ENCODE measurements around the gene EHD3. TPM values are rescaled to one million over a fixed set of nuclear protein-coding genes. Genes with fewer than 3 reads are reported as not detected.

Gene EHD3
- total and polyA plus RNA-seq, 4 donors = 7.2 to 20.2 (median 13.2) TPM

DNA sequence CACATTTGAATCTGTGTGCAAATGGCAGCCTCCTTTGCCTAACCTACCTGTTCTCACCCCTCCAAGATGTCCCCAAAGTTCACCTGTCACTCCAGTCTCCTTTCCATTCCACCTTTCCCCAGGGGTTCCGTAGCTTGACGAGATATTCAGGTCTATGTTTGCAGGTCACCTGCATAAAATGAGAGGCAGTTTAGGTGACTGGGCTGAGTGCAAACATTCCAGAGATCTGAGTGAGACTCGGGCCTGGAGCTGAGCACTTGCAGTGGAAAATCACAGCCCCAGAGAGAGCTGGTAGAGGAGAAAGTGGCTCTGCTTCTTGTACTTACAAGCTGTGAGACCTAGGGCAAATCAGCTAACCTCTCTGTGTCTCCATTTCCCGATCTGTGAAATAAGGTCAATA, 36.8 kb upstream of the EHD3 start:
- DNase-seq (ENCODE audit: low spot score) = no peak
- Histone ChIP-seq H3K4me3 (ENCODE audit: low read depth in 1 of 3, low read length in 3 of 3) (no peak overlapping the region), H3K9ac (ENCODE audit: low read depth in 1 of 2, low read length in 2 of 2) (no peak overlapping the region), H3K36me3 (ENCODE audit: control insufficient read depth in 4 of 4, insufficient read depth in 3 of 4, low read depth in 1 of 4, low read length in 3 of 4) (no peaks in the 10 kb centered on the region), H3K4me1 (ENCODE audit: control insufficient read depth in 4 of 4, insufficient read depth in 4 of 4, low read length in 3 of 4) (no peaks in the 10 kb centered on the region), H3K9me3 (ENCODE audit: control insufficient read depth in 4 of 4, low read length in 3 of 4) (no peaks in the 10 kb centered on the region), H3K27me3 (ENCODE audit: control insufficient read depth in 4 of 4, insufficient read depth in 4 of 4, low read length in 3 of 4) (no peaks in the 10 kb centered on the region), H3K27ac (ENCODE audit: low read depth in 1 of 2, low read length in 2 of 2) (no peak overlapping the region)
- TF ChIP-seq FOXA1 (IDR thresholded peaks at IDR 0.05) (no peak), SP1 (IDR thresholded peaks at IDR 0.05) (no peak), GABPA (IDR thresholded peaks at IDR 0.05 in 1 of 2, conservative IDR thresholded peaks at IDR 0.05 in 1 of 2) (no peak), TAF1 (conservative IDR thresholded peaks at IDR 0.05) (no peak), NR2F2 (IDR thresholded peaks at IDR 0.05) (no peak), RAD21 (IDR thresholded peaks at IDR 0.05) (no peak), YY1 (IDR thresholded peaks at IDR 0.05) (no peak)
- WGBS = 82% methylated on average over 4 of the region's 4 CpGs

DNA sequence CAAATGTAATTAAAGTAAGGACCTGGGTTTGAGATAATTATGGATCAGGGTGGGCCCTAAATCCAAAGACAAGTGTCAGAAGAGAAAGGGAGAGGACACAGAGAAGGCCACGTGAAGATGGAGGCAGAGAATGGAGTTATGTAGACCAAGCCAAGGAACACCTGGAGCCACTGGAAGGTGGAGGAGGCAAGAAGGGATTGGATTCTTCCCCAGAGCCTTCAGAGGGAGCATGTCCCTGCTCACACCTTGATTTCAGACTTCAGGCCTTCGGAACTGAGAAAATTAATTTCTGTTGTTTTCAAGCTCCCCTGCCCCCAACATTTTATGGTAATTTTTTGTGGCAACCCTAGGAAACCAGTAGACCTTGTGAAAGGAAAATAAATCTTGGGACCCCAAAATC, 36.3 kb upstream of the EHD3 start:
- no peak overlapping the region for H3K27ac ChIP-seq (ENCODE audit: low read depth in 1 of 2, low read length in 2 of 2)
- H3K27me3 ChIP-seq (ENCODE audit: control insufficient read depth in 4 of 4, insufficient read depth in 4 of 4, low read length in 3 of 4) = no peaks in the 10 kb centered on the region
- H3K4me3 ChIP-seq (ENCODE audit: low read depth in 1 of 3, low read length in 3 of 3) = no peak overlapping the region
- H3K9me3 ChIP-seq (ENCODE audit: control insufficient read depth in 4 of 4, low read length in 3 of 4) = no peaks in the 10 kb centered on the region
- no peaks in the 10 kb centered on the region for H3K4me1 ChIP-seq (ENCODE audit: control insufficient read depth in 4 of 4, insufficient read depth in 4 of 4, low read length in 3 of 4)
- no peaks in the 10 kb centered on the region for H3K36me3 ChIP-seq (ENCODE audit: control insufficient read depth in 4 of 4, insufficient read depth in 3 of 4, low read depth in 1 of 4, low read length in 3 of 4)
- WGBS = 88% methylated on average over 2 of the region's 2 CpGs
- no peak overlapping the region for H3K9ac ChIP-seq (ENCODE audit: low read depth in 1 of 2, low read length in 2 of 2)
- TF ChIP-seq YY1 (IDR thresholded peaks at IDR 0.05) (no peak), RXRA (IDR thresholded peaks at IDR 0.05) (no peak), JUND (IDR thresholded peaks at IDR 0.05) (no peak)
- no peak for DNase-seq (ENCODE audit: low spot score)

DNA sequence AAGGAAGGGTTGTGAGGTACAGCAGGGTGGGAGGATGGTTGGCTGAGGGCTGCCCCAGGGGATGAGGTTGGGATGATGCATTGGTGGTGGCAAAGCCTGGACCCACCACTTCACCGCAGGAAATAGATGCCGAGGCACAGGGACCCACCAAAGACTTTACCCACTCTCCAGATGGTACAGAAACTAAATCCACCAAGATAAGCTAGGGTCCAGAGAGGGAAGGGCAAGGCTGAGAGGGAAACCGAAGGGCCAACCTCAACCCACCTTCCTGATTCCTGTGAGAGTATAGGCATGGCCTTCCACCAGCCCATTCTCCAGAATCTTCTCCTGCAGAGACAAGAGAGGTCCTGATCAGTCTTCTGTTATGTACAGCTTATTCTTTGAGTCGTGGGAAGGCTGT, 34.7 kb upstream of the EHD3 start:
- H3K9me3 ChIP-seq (ENCODE audit: control insufficient read depth in 4 of 4, low read length in 3 of 4) = no peaks in the 10 kb centered on the region
- TF ChIP-seq, protein P1, sequence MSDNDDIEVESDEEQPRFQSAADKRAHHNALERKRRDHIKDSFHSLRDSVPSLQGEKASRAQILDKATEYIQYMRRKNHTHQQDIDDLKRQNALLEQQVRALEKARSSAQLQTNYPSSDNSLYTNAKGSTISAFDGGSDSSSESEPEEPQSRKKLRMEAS (IDR thresholded peaks at IDR 0.05) = no peak
- no peak for TF ChIP-seq SP1 (IDR thresholded peaks at IDR 0.05)
- no peak for TF ChIP-seq TAF1 (conservative IDR thresholded peaks at IDR 0.05)
- TF ChIP-seq HNF4G (IDR thresholded peaks at IDR 0.05) = no peak
- TF ChIP-seq YY1 (IDR thresholded peaks at IDR 0.05) = no peak
- no peak for TF ChIP-seq ATF3 (IDR thresholded peaks at IDR 0.05)
- no peak for TF ChIP-seq EGR1 (IDR thresholded peaks at IDR 0.05; ENCODE audit: low read depth in 2 of 2)
- TF ChIP-seq JUND (IDR thresholded peaks at IDR 0.05) = no peak
- no peak for TF ChIP-seq REST (IDR thresholded peaks at IDR 0.05)
- TF ChIP-seq RXRA (IDR thresholded peaks at IDR 0.05) = no peak
- TF ChIP-seq CTCF (IDR thresholded peaks at IDR 0.05; ENCODE audit: low read depth, low read length, missing input control) = no peak
- TF ChIP-seq NR2F2 (IDR thresholded peaks at IDR 0.05) = no peak
- no peak for TF ChIP-seq HNF4A (conservative IDR thresholded peaks at IDR 0.05)
- TF ChIP-seq, protein P2, sequence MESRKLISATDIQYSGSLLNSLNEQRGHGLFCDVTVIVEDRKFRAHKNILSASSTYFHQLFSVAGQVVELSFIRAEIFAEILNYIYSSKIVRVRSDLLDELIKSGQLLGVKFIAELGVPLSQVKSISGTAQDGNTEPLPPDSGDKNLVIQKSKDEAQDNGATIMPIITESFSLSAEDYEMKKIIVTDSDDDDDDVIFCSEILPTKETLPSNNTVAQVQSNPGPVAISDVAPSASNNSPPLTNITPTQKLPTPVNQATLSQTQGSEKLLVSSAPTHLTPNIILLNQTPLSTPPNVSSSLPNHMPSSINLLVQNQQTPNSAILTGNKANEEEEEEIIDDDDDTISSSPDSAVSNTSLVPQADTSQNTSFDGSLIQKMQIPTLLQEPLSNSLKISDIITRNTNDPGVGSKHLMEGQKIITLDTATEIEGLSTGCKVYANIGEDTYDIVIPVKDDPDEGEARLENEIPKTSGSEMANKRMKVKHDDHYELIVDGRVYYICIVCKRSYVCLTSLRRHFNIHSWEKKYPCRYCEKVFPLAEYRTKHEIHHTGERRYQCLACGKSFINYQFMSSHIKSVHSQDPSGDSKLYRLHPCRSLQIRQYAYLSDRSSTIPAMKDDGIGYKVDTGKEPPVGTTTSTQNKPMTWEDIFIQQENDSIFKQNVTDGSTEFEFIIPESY (IDR thresholded peaks at IDR 0.05) = no peak
- TF ChIP-seq GABPA (IDR thresholded peaks at IDR 0.05 in 1 of 2, conservative IDR thresholded peaks at IDR 0.05 in 1 of 2) = no peak
- no peak for TF ChIP-seq FOXA1 (IDR thresholded peaks at IDR 0.05)
- TF ChIP-seq RAD21 (IDR thresholded peaks at IDR 0.05) = no peak
- no peak for TF ChIP-seq FOXA2 (IDR thresholded peaks at IDR 0.05)
- no peaks in the 10 kb centered on the region for H3K36me3 ChIP-seq (ENCODE audit: control insufficient read depth in 4 of 4, insufficient read depth in 3 of 4, low read depth in 1 of 4, low read length in 3 of 4)
- no peak overlapping the region for H3K9ac ChIP-seq (ENCODE audit: low read depth in 1 of 2, low read length in 2 of 2)
- H3K4me1 ChIP-seq (ENCODE audit: control insufficient read depth in 4 of 4, insufficient read depth in 4 of 4, low read length in 3 of 4) = no peaks in the 10 kb centered on the region
- H3K27me3 ChIP-seq (ENCODE audit: control insufficient read depth in 4 of 4, insufficient read depth in 4 of 4, low read length in 3 of 4) = no peaks in the 10 kb centered on the region
- whole genome bisulfite sequencing = 82% methylated on average over 4 of the region's 4 CpGs
- no peak overlapping the region for H3K27ac ChIP-seq (ENCODE audit: low read depth in 1 of 2, low read length in 2 of 2)
- DNase-seq (ENCODE audit: low spot score) = no peak
- no peak overlapping the region for H3K4me3 ChIP-seq (ENCODE audit: low read depth in 1 of 3, low read length in 3 of 3)
